Panc1 (cell line): ENCODE measurements around the gene ICAM2. TPM values are rescaled to one million over a fixed set of nuclear protein-coding genes. Genes with fewer than 3 reads are reported as not detected.

Source experiments
- ATAC-seq: fragments of 200-7000 bp; cut with Tn5 transposase; 2 replicates; pipeline ENCODE4 v1.9.1; 2020; ENCODE audit warnings: mild to moderate bottlenecking, moderate library complexity
- BruUV-seq: library from RNA; stranded (reverse); fragments of 400-500 nt; replicated peaks from 2 replicates; lab custom pipeline; 2021; lab: Mats Ljungman, UMichigan
- CTCF ChIA-PET: fragments of 300-600 bp; sonication (Branson Sonifier 250); formaldehyde crosslinking; loops from one replicate; lab custom pipeline; 2022; ENCODE audit warnings: antibody characterized with exemption; lab: Charles Lee
- POLR2A ChIA-PET: fragments of 300-600 bp; sonication (Branson Sonifier 250); formaldehyde crosslinking; loops from one replicate; lab custom pipeline; 2022; ENCODE audit warnings: antibody characterized with exemption; lab: Charles Lee
- DNase-seq: peaks from one replicate; pipeline ENCODE4 v3.0.0-alpha.2; 2010; ENCODE audit warnings: low read depth, low spot score
- H3K27ac ChIP-seq: 2 replicates; pipeline ENCODE4 v1.5.1; 2011; ENCODE audit warnings: mild to moderate bottlenecking, low read length, inconsistent platforms
- H3K27me3 ChIP-seq: fragments of 200-500 bp; sonication (Bioruptor generic); 2 replicates; pipeline ENCODE4 v1.6.0; 2014; ENCODE audit warnings: low read length, inconsistent platforms; ENCODE audit not compliant: control insufficient read depth, insufficient read depth
- H3K36me3 ChIP-seq: fragments of 200-500 bp; sonication (Bioruptor generic); 2 replicates; pipeline ENCODE4 v1.5.1; 2014; ENCODE audit warnings: inconsistent platforms, mild to moderate bottlenecking, low read length, moderate library complexity; ENCODE audit not compliant: control insufficient read depth, insufficient read depth
- H3K4me1 ChIP-seq: 2 replicates; pipeline ENCODE4 v1.5.1; 2011; ENCODE audit warnings: inconsistent platforms, mild to moderate bottlenecking, low read length, moderate library complexity; ENCODE audit not compliant: control insufficient read depth, insufficient read depth
- H3K4me3 ChIP-seq, 2 experiments: 2 replicates each; pipeline ENCODE4 v1.5.1; 2011 to 2012; ENCODE audit warnings: low read depth in 2 of 2, low read length in 2 of 2, mild to moderate bottlenecking in 2 of 2, inconsistent platforms in 1 of 2, moderate library complexity in 1 of 2
- H3K9me3 ChIP-seq: fragments of 200-500 bp; sonication (Bioruptor generic); 2 replicates; pipeline ENCODE4 v1.5.1; 2014; ENCODE audit warnings: low read depth, mild to moderate bottlenecking, inconsistent platforms, low read length, moderate library complexity; ENCODE audit not compliant: control insufficient read depth, insufficient read depth
- POLR2AphosphoS5 ChIP-seq: IDR thresholded peaks from 2 replicates; pipeline ENCODE4 v1.6.1; 2012; ENCODE audit warnings: mild to moderate bottlenecking, low read depth, low read length, moderate library complexity
- SIN3A ChIP-seq: IDR thresholded peaks from 2 replicates; pipeline ENCODE4 v1.6.1; 2012; ENCODE audit warnings: low read depth, mild to moderate bottlenecking, low read length, moderate library complexity, borderline replicate concordance; ENCODE audit not compliant: insufficient read depth
- TCF7L2 ChIP-seq: IDR thresholded peaks from 2 replicates; pipeline ENCODE4 v1.6.1; 2011; ENCODE audit warnings: mild to moderate bottlenecking, low read depth, low read length, inconsistent platforms
- in situ Hi-C: cut with HindIII; loops from 2 replicates; pipeline ENCODE4 v1.10.0; 2016; ENCODE audit warnings: low sequenced_read_pairs, low pct_unique_long_range_greater_than_20kb
- intact Hi-C: fragments of 100-400 bp; cut with micrococcal nuclease; formaldehyde crosslinking; loops from one replicate; pipeline ENCODE4 v1.10.0; 2022; ENCODE audit not compliant: unreplicated experiment
- total RNA-seq: library from RNA; stranded (reverse); gene quantifications from one replicate; pipeline ENCODE4 v1.2.1, GENCODE V29; 2021; ENCODE audit not compliant: unreplicated experiment
- TF ChIP-seq, protein P1 (sequence below), 2 experiments: IDR thresholded peaks; 2 replicates each; pipeline ENCODE4 v1.6.1; 2011 to 2012; ENCODE audit warnings: low read depth in 2 of 2, control low read depth in 1 of 2, low read length in 1 of 2, mild to moderate bottlenecking in 1 of 2, moderate library complexity in 1 of 2; ENCODE audit not compliant: insufficient read depth in 1 of 2
- TF ChIP-seq, protein P2 (sequence below): fragments of 450-650 bp; IDR thresholded peaks from 2 replicates; pipeline ENCODE4 v1.5.1; 2017; ENCODE audit warnings: mild to moderate bottlenecking

Gene ICAM2
- total RNA-seq, 1 experiment from 2014 or later, result 0.33 TPM

DNA sequence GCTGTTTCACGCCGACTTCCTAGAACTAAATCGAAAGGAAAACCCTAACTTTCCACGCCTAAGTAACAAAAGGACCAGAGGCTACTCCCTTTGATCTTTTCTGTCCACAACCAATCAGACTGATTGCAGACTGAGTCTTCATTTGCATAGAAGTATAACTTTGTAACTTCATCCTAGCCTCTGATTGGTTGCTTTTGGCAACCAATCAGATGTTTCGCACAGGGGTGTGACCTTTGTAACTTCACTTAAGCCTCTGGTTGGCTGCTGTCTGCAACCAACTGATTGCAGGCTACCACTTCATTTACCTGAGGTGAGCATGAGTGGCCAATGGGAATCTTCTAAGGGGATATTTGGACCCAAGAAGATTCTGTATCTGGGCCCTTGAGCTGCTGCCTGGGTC lies 17.4 kb upstream of the ICAM2 start:
- ATAC-seq (no peak), DNase-seq (no peak)
- BruUV-seq, result no TSS peak
- Histone ChIP-seq H3K27me3 (no peaks in the 10 kb centered on the region), H3K27ac (no peak overlapping the region), H3K4me3 (no peak overlapping the region), H3K36me3 (no peaks in the 10 kb centered on the region), H3K9me3 (no peaks in the 10 kb centered on the region), H3K4me1 (no peaks in the 10 kb centered on the region)
- TF ChIP-seq TCF7L2 (no peak), SIN3A (no peak), POLR2AphosphoS5 (no peak)
- TF ChIP-seq, protein P1, sequence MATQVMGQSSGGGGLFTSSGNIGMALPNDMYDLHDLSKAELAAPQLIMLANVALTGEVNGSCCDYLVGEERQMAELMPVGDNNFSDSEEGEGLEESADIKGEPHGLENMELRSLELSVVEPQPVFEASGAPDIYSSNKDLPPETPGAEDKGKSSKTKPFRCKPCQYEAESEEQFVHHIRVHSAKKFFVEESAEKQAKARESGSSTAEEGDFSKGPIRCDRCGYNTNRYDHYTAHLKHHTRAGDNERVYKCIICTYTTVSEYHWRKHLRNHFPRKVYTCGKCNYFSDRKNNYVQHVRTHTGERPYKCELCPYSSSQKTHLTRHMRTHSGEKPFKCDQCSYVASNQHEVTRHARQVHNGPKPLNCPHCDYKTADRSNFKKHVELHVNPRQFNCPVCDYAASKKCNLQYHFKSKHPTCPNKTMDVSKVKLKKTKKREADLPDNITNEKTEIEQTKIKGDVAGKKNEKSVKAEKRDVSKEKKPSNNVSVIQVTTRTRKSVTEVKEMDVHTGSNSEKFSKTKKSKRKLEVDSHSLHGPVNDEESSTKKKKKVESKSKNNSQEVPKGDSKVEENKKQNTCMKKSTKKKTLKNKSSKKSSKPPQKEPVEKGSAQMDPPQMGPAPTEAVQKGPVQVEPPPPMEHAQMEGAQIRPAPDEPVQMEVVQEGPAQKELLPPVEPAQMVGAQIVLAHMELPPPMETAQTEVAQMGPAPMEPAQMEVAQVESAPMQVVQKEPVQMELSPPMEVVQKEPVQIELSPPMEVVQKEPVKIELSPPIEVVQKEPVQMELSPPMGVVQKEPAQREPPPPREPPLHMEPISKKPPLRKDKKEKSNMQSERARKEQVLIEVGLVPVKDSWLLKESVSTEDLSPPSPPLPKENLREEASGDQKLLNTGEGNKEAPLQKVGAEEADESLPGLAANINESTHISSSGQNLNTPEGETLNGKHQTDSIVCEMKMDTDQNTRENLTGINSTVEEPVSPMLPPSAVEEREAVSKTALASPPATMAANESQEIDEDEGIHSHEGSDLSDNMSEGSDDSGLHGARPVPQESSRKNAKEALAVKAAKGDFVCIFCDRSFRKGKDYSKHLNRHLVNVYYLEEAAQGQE (IDR thresholded peaks at IDR 0.05; ENCODE audit: insufficient read depth in 1 of 2, low read depth in 2 of 2, low read length in 1 of 2), result no peak
- TF ChIP-seq, protein P2, sequence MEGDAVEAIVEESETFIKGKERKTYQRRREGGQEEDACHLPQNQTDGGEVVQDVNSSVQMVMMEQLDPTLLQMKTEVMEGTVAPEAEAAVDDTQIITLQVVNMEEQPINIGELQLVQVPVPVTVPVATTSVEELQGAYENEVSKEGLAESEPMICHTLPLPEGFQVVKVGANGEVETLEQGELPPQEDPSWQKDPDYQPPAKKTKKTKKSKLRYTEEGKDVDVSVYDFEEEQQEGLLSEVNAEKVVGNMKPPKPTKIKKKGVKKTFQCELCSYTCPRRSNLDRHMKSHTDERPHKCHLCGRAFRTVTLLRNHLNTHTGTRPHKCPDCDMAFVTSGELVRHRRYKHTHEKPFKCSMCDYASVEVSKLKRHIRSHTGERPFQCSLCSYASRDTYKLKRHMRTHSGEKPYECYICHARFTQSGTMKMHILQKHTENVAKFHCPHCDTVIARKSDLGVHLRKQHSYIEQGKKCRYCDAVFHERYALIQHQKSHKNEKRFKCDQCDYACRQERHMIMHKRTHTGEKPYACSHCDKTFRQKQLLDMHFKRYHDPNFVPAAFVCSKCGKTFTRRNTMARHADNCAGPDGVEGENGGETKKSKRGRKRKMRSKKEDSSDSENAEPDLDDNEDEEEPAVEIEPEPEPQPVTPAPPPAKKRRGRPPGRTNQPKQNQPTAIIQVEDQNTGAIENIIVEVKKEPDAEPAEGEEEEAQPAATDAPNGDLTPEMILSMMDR, result no peak
- intact Hi-C loops, result no loop called here
- in situ Hi-C loops, result no loop called here
- POLR2A ChIA-PET, result no interaction called here
- CTCF ChIA-PET, result no interaction called here

DNA sequence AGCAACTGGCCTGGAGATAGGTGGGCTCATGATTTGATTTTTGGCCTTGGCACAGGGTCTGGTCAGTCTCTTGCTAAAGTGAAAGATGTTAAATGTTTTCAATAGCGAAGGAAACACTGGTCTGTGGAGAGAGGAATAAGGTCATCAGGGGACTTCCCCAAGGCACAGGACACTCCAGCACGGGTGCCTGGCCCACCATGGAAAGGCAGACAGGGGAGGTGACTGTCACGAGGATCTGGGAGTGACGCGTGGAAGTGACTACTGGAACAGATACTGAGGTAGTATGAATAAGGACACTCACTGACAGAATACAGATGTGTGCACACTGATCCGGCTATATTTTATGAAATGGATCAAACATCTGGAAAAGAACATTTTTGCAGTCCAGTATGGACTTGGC lies 16.7 kb upstream of the ICAM2 start:
- in situ Hi-C loops, result no loop called here
- H3K4me3 ChIP-seq, result no peak overlapping the region
- ChIA-PET POLR2A (no interaction called here), CTCF (no interaction called here)
- DNase-seq (no peak), ATAC-seq (no peak)
- BruUV-seq, result no TSS peak
- TF ChIP-seq TCF7L2, result no peak
- no peak for TF ChIP-seq SIN3A
- TF ChIP-seq, protein P1 (IDR thresholded peaks at IDR 0.05; ENCODE audit: insufficient read depth in 1 of 2, low read depth in 2 of 2, low read length in 1 of 2), result no peak
- TF ChIP-seq, protein P2, result no peak
- TF ChIP-seq POLR2AphosphoS5, result no peak
- intact Hi-C loops, result no loop called here
- no peaks in the 10 kb centered on the region for H3K4me1 ChIP-seq
- no peak overlapping the region for H3K27ac ChIP-seq
- H3K36me3 ChIP-seq, result no peaks in the 10 kb centered on the region
- no peaks in the 10 kb centered on the region for H3K27me3 ChIP-seq
- no peaks in the 10 kb centered on the region for H3K9me3 ChIP-seq
